G401.6 (cell line): ENCODE data around the gene RASGEF1C.
"Not testable (repeated sequence)": the region's sequence is repeated elsewhere in the genome, so short reads cannot be mapped to it uniquely, and the experiment has no call there.

Experiments
- FAIRE-seq: peaks from 2 replicates; lab custom pipeline; 2012; peaks lifted over from hg19 to GRCh38; lab: Jason Lieb, UNC

The RASGEF1C gene

GRCh38 chr5:180210961-180211760 is 2.1 kb upstream of the RASGEF1C start:
- no peak for FAIRE-seq

- FAIRE-seq, result not testable (repeated sequence)
These were observed 1.1 kb upstream of the RASGEF1C start for GRCh38 chr5:180210077-180210476.

- no peak for FAIRE-seq
These were observed 453 bp downstream of the RASGEF1C start for GRCh38 chr5:180208435-180209081.

GRCh38 chr5:180208038-180208434 is 975 bp downstream of the RASGEF1C start:
- FAIRE-seq, result no peak

- no peak for FAIRE-seq
These were observed 1.4 kb downstream of the RASGEF1C start for GRCh38 chr5:180207593-180207992.

- FAIRE-seq, result no peak
These were observed 2.0 kb downstream of the RASGEF1C start for GRCh38 chr5:180206993-180207392.

- FAIRE-seq, result no peak
These were observed 3.1 kb downstream of the RASGEF1C start for GRCh38 chr5:180205916-180206315.

- no peak for FAIRE-seq
These were observed 4.7 kb downstream of the RASGEF1C start for GRCh38 chr5:180204276-180204819.

- FAIRE-seq, result no peak
These were observed 6.0 kb downstream of the RASGEF1C start for GRCh38 chr5:180202939-180203573.

GRCh38 chr5:180201051-180201987 is 7.7 kb downstream of the RASGEF1C start:
- FAIRE-seq, result no peak

- FAIRE-seq, result no peak
These were observed 9.6 kb downstream of the RASGEF1C start for GRCh38 chr5:180199390-180199789.

GRCh38 chr5:180198208-180198607 is 10.8 kb downstream of the RASGEF1C start:
- FAIRE-seq, result no peak

- FAIRE-seq, result no peak
These were observed 11.9 kb downstream of the RASGEF1C start for GRCh38 chr5:180197016-180197702.

- no peak for FAIRE-seq
These were observed 14.3 kb downstream of the RASGEF1C start for GRCh38 chr5:180194410-180195345.

GRCh38 chr5:180193749-180194375 is 15.1 kb downstream of the RASGEF1C start:
- FAIRE-seq, result no peak

GRCh38 chr5:180191716-180192115 is 17.3 kb downstream of the RASGEF1C start:
- FAIRE-seq, result no peak

- no peak for FAIRE-seq
These were observed 21.2 kb downstream of the RASGEF1C start for GRCh38 chr5:180187767-180188166.

- FAIRE-seq, result no peak
These were observed 28.2 kb downstream of the RASGEF1C start for GRCh38 chr5:180180846-180181245.

GRCh38 chr5:180180421-180180820 is 28.6 kb downstream of the RASGEF1C start:
- no peak for FAIRE-seq
